ENCODE results near the gene KDM8. TPM values are rescaled to one million over a fixed set of nuclear protein-coding genes. Genes with fewer than 3 reads are reported as not detected.
"Not testable (repeated sequence)": the region's sequence is repeated elsewhere in the genome, so short reads cannot be mapped to it uniquely, and the experiment has no call there.

The KDM8 gene
- total RNA-seq, 3 donors from 2014 or later, result 1.9 to 4.5 (median 4.3) TPM

DNA sequence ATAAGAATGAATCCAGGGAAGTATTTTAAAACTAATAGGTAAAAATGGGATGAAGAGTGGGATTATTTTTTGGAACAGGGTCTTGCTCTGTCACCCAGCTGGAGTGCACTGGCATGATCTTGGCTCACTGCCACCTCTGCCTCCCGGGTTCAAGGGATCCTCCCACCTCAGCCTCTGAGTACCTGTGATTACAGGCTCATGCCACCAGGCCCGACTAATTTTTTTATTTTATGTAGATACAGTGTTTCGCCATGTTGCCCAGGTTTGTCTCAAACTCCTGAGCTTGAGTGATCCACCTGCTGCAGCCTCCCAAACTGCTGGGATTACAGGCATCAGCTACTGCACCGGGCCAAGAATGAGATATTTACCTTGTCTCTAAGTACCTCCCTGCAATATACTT, 43.1 kb downstream of the KDM8 start:
- Histone ChIP-seq H3K27me3 (no peaks in the 10 kb centered on the region), H3K9me3 (no peaks in the 10 kb centered on the region), H3K36me3 (no peaks in the 10 kb centered on the region), H3K4me1 (no peaks in the 10 kb centered on the region), H3K4me3 (no peak overlapping the region), H3K27ac (no peak overlapping the region)
- intact Hi-C loops (cut with DNase I; ENCODE audit: low total_unique reads), result no loop called here
- DNase-seq (ENCODE audit: low spot score in 2 of 2), result peak in 1 of 2 donors; percentile 15
- no peak for TF ChIP-seq POLR2A (IDR thresholded peaks at IDR 0.05)
- TF ChIP-seq POLR2AphosphoS5 (IDR thresholded peaks at IDR 0.05), result no peak
- TF ChIP-seq, protein P1, sequence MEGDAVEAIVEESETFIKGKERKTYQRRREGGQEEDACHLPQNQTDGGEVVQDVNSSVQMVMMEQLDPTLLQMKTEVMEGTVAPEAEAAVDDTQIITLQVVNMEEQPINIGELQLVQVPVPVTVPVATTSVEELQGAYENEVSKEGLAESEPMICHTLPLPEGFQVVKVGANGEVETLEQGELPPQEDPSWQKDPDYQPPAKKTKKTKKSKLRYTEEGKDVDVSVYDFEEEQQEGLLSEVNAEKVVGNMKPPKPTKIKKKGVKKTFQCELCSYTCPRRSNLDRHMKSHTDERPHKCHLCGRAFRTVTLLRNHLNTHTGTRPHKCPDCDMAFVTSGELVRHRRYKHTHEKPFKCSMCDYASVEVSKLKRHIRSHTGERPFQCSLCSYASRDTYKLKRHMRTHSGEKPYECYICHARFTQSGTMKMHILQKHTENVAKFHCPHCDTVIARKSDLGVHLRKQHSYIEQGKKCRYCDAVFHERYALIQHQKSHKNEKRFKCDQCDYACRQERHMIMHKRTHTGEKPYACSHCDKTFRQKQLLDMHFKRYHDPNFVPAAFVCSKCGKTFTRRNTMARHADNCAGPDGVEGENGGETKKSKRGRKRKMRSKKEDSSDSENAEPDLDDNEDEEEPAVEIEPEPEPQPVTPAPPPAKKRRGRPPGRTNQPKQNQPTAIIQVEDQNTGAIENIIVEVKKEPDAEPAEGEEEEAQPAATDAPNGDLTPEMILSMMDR (IDR thresholded peaks at IDR 0.05), result no peak

DNA sequence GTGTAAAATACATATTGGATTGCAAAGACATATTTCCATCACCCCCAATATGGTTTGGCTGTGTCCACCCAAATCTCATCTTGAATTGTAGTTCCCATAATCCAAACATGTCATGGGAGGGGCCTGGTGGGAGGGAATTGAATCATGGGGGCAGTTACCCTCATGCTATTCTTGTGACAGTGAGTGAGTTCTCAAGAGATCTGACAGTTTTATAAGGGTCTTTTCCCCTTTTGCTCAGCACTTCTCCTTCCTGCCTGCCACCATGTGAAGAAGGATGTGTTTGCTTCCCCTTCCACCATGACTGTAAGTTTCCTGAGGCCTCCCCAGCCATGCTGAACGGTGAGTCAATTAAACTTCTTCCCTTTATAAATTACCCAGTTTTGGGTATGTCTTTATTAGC, 43.8 kb downstream of the KDM8 start:
- H3K4me1 ChIP-seq; H3K36me3 ChIP-seq; H3K27ac ChIP-seq; intact Hi-C loops (cut with DNase I; ENCODE audit: low total_unique reads); DNase-seq (ENCODE audit: low spot score in 2 of 2); H3K27me3 ChIP-seq; H3K4me3 ChIP-seq; H3K9me3 ChIP-seq: not testable (repeated sequence)

DNA sequence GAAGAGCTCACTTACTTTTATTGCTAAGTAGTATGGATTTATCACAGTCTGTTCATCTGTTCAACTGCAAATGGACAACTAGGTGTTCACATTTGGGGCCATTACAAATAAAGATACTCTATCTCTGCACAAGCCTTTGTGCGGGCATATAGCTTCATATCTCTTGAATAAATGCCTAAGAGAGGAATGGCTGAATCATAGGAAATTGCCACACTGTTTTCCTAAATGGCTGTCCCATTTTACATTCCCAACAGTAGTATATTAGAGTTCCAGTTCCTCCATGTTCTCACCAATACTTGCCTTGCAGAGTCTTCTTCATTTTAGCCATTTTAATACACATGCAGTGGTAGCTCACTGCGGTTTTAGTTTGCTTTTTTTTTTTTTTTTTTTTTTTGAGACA, 44.7 kb downstream of the KDM8 start:
- H3K4me1 ChIP-seq, result peaks cover 0 to 5% of the 10 kb centered on the region in 2 donors
- no peak for DNase-seq (ENCODE audit: low spot score in 2 of 2)
- no peaks in the 10 kb centered on the region for H3K9me3 ChIP-seq
- TF ChIP-seq, protein P1 (IDR thresholded peaks at IDR 0.05), result no peak
- no peak for TF ChIP-seq POLR2A (IDR thresholded peaks at IDR 0.05)
- no peak for TF ChIP-seq POLR2AphosphoS5 (IDR thresholded peaks at IDR 0.05)
- no peaks in the 10 kb centered on the region for H3K36me3 ChIP-seq
- H3K27me3 ChIP-seq, result no peaks in the 10 kb centered on the region
- intact Hi-C loops (cut with DNase I; ENCODE audit: low total_unique reads), result no loop called here
- no peak overlapping the region for H3K4me3 ChIP-seq
- no peak overlapping the region for H3K27ac ChIP-seq

DNA sequence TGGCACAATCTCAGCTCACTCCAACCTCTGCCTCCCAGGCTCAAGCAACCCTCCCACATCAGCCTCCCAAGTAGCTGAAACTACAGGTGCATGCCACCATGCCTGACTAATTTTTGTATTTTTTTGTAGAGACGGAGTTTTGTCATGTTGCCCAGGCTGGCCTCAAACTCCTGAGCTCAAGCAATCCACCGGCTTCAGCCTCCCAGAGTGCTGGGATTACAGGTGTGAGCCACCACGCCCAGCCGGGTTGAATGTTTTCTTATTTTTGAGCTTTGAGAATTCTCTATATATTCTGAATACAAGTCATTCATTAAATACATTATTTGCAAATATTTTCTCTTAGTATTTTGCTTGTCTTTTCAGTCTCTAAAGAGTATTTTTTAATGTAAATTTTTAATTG, 45.6 kb downstream of the KDM8 start:
- DNase-seq (ENCODE audit: low spot score in 2 of 2); H3K27me3 ChIP-seq; intact Hi-C loops (cut with DNase I; ENCODE audit: low total_unique reads); H3K4me1 ChIP-seq; H3K9me3 ChIP-seq; H3K36me3 ChIP-seq; H3K4me3 ChIP-seq; H3K27ac ChIP-seq: not testable (repeated sequence)

DNA sequence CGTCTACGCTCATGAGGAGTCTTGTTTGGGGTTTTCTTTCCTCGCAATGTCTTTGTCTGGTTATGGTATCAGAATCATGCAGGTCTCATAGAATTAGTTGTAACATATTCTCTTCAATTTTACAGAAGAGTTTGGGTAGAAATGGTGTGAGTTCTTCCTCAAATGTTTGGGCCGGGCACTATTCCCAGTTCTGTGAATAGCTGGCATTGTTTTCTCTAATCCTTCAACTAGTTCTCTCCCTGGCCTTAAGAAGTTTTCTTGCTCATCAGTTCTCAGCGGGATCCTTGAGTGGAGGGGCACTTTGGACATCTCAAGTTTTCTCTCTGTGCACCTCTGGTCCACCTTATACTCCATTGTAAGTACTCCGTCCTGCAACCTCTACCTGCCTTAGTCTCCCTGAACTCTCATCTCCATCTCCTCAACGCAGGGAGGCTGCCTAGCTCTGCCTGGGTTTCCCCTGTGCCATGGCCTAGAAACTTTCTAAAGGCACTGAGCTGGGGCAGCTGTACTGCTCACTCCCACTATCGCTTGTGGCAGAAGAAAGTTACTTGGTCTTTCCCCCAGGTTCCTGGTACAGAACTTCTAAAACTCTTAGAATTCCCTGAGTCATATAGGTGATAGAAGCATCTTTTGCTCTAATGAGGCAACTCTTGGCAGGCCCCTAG, 48.3 kb downstream of the KDM8 start:
- DNase-seq (ENCODE audit: low spot score in 2 of 2), result peak in 1 of 2 donors; percentile 22
- TF ChIP-seq, protein P1 (IDR thresholded peaks at IDR 0.05), result no peak
- TF ChIP-seq POLR2AphosphoS5 (IDR thresholded peaks at IDR 0.05) (no peak), POLR2A (IDR thresholded peaks at IDR 0.05) (no peak)
- intact Hi-C loops (cut with DNase I; ENCODE audit: low total_unique reads), result loop anchor here (10.0 kb wide), 1 partner anchor 73 kb away; no protein-coding TSS in a partner anchor
- peaks cover 0 to 5% of the 10 kb centered on the region in 2 donors for H3K4me1 ChIP-seq
- H3K4me3 ChIP-seq, result no peak overlapping the region
- H3K27ac ChIP-seq, result peak overlapping the region; percentile 48 to 86
- no peaks in the 10 kb centered on the region for H3K36me3 ChIP-seq
- H3K27me3 ChIP-seq, result no peaks in the 10 kb centered on the region
- H3K9me3 ChIP-seq, result no peaks in the 10 kb centered on the region

DNA sequence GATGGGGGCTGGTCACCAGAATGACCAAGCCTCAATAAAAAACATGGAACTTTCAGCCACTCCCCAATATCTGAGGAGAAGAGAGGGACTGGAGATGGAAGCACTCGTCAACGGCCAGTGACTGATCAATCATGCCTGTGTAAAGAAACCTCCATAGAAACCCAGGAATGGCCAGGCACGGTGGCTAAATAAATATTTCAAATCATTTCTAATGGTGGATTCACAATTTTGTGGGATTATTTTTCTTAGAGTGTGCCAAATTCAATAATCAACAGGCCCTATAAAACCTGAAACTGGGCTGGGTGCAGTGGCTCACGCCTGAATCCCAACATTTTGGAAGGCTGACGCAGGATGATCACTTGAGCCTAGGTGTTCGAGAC, 48.9 kb downstream of the KDM8 start:
- intact Hi-C loops (cut with DNase I; ENCODE audit: low total_unique reads), result loop anchor here (10.0 kb wide), 1 partner anchor 73 kb away; no protein-coding TSS in a partner anchor
- no peaks in the 10 kb centered on the region for H3K27me3 ChIP-seq
- no peaks in the 10 kb centered on the region for H3K36me3 ChIP-seq
- peaks cover 0 to 5% of the 10 kb centered on the region in 2 donors for H3K4me1 ChIP-seq
- peak overlapping the region; percentile 49 to 86 for H3K27ac ChIP-seq
- H3K4me3 ChIP-seq, result no peak overlapping the region
- DNase-seq (ENCODE audit: low spot score in 2 of 2), result no peak
- TF ChIP-seq, protein P1 (IDR thresholded peaks at IDR 0.05), result no peak
- no peak for TF ChIP-seq POLR2A (IDR thresholded peaks at IDR 0.05)
- TF ChIP-seq POLR2AphosphoS5 (IDR thresholded peaks at IDR 0.05), result no peak
- no peaks in the 10 kb centered on the region for H3K9me3 ChIP-seq
